Measurements from ENCODE around the gene TEX28.
"Not testable (repeated sequence)": the region's sequence is repeated elsewhere in the genome, so short reads cannot be mapped to it uniquely, and the experiment has no call there.

Gene TEX28

GRCh38 chrX:154310616-154311536 lies 16.0 kb upstream of the TEX28 start:
- no peak for DNase-seq

GRCh38 chrX:154309041-154309775 lies 14.3 kb upstream of the TEX28 start:
- DNase-seq: no peak

- peak; percentile 65 for DNase-seq
These were observed 13.4 kb upstream of the TEX28 start for GRCh38 chrX:154308108-154308946.

GRCh38 chrX:154307202-154307601 lies 12.3 kb upstream of the TEX28 start:
- no peak for DNase-seq

DNA sequence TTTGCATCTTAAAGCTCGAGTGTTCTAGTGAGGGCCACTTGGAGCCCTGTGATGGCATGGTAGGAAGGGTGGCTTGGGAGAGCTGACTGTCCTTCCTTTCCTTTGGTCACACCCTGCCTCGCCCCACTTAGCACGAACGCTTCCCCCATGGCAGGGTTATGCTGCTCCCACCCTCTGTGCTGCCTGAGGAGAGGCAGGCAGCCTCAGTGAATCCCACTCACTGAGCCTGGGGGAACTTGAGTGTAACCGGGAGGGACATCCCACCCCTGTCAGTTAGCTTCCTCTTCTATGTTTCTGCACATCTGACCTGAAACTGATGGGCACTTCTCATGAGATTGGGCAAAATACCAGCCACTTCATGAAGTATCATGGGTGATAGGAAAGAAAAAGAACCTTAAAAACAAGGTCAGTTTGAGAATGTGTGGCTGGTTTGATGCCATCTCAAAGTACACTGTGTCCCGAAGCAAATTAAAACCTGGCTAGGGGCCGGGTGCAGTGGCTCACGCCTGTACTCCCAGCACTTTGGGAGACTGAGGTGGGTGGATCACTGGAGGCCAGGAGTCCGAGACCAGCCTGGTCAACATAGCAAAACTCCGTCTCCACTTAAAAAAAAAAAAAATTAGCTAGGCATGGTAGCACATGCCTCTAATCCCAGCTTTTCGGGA lies 10.7 kb upstream of the TEX28 start:
- DNase-seq: no peak

GRCh38 chrX:154304846-154305245 lies 9.9 kb upstream of the TEX28 start:
- DNase-seq: no peak

- no peak for DNase-seq
These were observed 8.6 kb upstream of the TEX28 start for GRCh38 chrX:154303476-154303875.

DNA sequence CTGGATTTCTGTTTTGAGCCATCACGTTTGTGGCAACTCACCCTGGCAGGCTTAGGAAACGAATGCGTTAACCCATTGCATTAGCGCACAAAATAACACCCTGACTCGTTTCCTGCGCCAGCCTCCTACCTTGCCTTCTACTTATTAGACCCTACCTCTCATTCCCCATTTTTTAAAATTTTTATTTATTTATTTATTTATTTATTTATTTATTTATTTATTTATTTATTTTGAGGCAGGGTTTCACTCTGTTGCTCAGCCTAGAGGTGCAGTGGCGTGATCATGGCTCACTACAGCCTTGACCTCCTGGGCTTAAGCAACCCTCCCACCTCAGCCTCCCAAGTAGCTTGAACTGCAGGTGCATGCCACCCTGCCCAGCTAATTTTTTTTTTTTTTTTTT lies 8.1 kb upstream of the TEX28 start:
- DNase-seq: not testable (repeated sequence)

GRCh38 chrX:154300816-154301215 lies 5.9 kb upstream of the TEX28 start:
- no peak for DNase-seq

DNA sequence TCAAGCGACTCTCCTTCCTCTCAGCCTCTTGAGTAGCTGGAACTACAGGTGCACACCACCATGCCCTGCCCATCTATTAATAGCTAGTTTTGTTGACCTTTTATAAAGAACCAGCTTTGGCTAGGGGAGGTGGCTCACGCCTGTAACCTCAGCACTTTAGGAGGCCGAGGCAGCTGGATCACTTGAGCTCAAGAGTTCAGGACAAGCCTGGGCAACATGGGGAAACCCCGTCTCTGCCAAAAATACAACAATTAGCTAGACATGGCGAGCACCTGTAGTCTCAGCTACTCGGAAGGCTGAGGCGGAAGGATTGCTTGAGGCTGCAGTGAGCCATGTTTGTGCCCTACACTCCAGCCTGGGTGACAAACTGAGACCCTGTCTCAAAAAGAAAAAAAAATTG lies 3.4 kb upstream of the TEX28 start:
- DNase-seq: no peak

- DNase-seq: no peak
These were observed 1.8 kb upstream of the TEX28 start for GRCh38 chrX:154296731-154297130.

- DNase-seq: no peak
These were observed 863 bp upstream of the TEX28 start, which contains the start of gene TKTL1 for GRCh38 chrX:154295664-154296310. TSS of gene TKTL1 (plus strand) at chrX:154295795. CDS start at chrX:154295860, 65 bp downstream.

- not testable (repeated sequence) for DNase-seq
These were observed 8.5 kb downstream of the TEX28 start for GRCh38 chrX:154286406-154286805.

GRCh38 chrX:154284489-154285338 lies 10.2 kb downstream of the TEX28 start:
- not testable (repeated sequence) for DNase-seq

- DNase-seq: not testable (repeated sequence)
These were observed 25.7 kb downstream of the TEX28 start for GRCh38 chrX:154269245-154269644.

GRCh38 chrX:154263072-154263471 lies 31.9 kb downstream of the TEX28 start:
- DNase-seq: not testable (repeated sequence)

DNA sequence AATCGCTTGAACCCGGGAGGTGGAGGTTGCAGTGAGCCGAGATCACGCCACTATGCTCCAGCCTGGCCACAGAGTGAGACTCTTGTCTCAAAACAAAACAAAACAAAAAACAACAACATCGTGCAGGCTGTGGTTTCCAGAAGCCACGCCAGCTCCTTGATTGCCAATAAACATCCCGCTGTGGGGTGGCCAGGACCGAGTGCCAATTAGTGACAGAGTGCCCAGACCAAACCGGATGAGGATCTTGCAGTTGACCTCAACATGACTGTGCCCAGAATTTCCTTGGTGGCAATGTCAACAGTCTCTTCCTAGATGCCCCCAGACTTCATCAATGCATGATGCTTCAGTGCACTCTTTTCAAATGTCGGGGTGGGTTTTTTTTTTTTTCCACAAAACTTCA lies 36.2 kb downstream of the TEX28 start:
- not testable (repeated sequence) for DNase-seq

DNA sequence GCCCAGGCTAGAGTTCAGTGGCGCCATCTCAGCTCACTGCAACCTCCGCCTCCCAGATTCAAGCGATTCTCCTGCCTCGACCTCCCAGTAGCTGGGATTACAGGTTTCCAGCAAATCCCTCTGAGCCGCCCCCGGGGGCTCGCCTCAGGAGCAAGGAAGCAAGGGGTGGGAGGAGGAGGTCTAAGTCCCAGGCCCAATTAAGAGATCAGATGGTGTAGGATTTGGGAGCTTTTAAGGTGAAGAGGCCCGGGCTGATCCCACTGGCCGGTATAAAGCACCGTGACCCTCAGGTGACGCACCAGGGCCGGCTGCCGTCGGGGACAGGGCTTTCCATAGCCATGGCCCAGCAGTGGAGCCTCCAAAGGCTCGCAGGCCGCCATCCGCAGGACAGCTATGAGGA lies 37.6 kb downstream of the TEX28 start, which contains the start of gene OPN1MW3:
Gene OPN1MW3 (plus strand): TSS at position 301 of the 400 bp plus-strand sequence. CDS start 38 bp downstream, at position 339.
- DNase-seq: not testable (repeated sequence)

- not testable (repeated sequence) for DNase-seq
These were observed 46.8 kb downstream of the TEX28 start for GRCh38 chrX:154248076-154248475.

- not testable (repeated sequence) for DNase-seq
These were observed 47.4 kb downstream of the TEX28 start for GRCh38 chrX:154247377-154248045.

Measured in effector CD8-positive, alpha-beta T cell (primary cell).